T-helper 1 cell treated with Interleukin-12 subunit alpha and Interleukin-12 subunit beta and Interleukin-4 antibody, amounts not matched to agents 30 μg/mL and 1 μg/mL, for 36 hours (primary cell): ENCODE measurements around the gene CACNB4.
"Not testable (repeated sequence)": the region's sequence is repeated elsewhere in the genome, so short reads cannot be mapped to it uniquely, and the experiment has no call there.

ENCODE experiments used
- H3K27ac Mint-ChIP-seq: one replicate; pipeline ENCODE4 v1.8.0; 2021; ENCODE audit warnings: mild to moderate bottlenecking, mixed read lengths
- H3K27me3 Mint-ChIP-seq: one replicate; pipeline ENCODE4 v1.8.0; 2021; ENCODE audit warnings: low read depth, mixed read lengths
- H3K36me3 Mint-ChIP-seq: one replicate; pipeline ENCODE4 v1.8.0; 2021; ENCODE audit warnings: low read depth, mixed read lengths
- H3K4me1 Mint-ChIP-seq: one replicate; pipeline ENCODE4 v1.8.0; 2021; ENCODE audit warnings: low read depth, mixed read lengths
- H3K4me3 Mint-ChIP-seq: one replicate; pipeline ENCODE4 v1.8.0; 2021; ENCODE audit warnings: mild to moderate bottlenecking, moderate library complexity, mixed read lengths
- H3K9me3 Mint-ChIP-seq: one replicate; pipeline ENCODE4 v1.8.0; 2021; ENCODE audit warnings: mixed read lengths

CACNB4 gene

GRCh38 chr2:151952691-151953456 lies 146.0 kb downstream of the CACNB4 start:
- Mint-ChIP-seq H3K27ac (no peak overlapping the region), H3K4me1 (no peaks in the 10 kb centered on the region), H3K4me3 (no peak overlapping the region), H3K27me3 (peaks cover 10% of the 10 kb centered on the region), H3K36me3 (no peaks in the 10 kb centered on the region), H3K9me3 (no peaks in the 10 kb centered on the region)

- Mint-ChIP-seq H3K4me1 (no peaks in the 10 kb centered on the region), H3K36me3 (no peaks in the 10 kb centered on the region), H3K27ac (no peak overlapping the region), H3K27me3 (no peaks in the 10 kb centered on the region), H3K4me3 (no peak overlapping the region), H3K9me3 (peaks cover 5% of the 10 kb centered on the region)
Measured at GRCh38 chr2:151947813-151948165, 151.1 kb downstream of the CACNB4 start.

- no peaks in the 10 kb centered on the region for H3K36me3 Mint-ChIP-seq
- no peak overlapping the region for H3K4me3 Mint-ChIP-seq
- peaks cover 9% of the 10 kb centered on the region for H3K9me3 Mint-ChIP-seq
- no peaks in the 10 kb centered on the region for H3K27me3 Mint-ChIP-seq
- H3K4me1 Mint-ChIP-seq, result no peaks in the 10 kb centered on the region
- no peak overlapping the region for H3K27ac Mint-ChIP-seq
Measured at GRCh38 chr2:151946899-151947812, 151.7 kb downstream of the CACNB4 start.

GRCh38 chr2:151946250-151946884 lies 152.5 kb downstream of the CACNB4 start:
- no peak overlapping the region for H3K27ac Mint-ChIP-seq
- H3K9me3 Mint-ChIP-seq, result peaks cover 12% of the 10 kb centered on the region
- no peaks in the 10 kb centered on the region for H3K4me1 Mint-ChIP-seq
- no peaks in the 10 kb centered on the region for H3K36me3 Mint-ChIP-seq
- no peak overlapping the region for H3K4me3 Mint-ChIP-seq
- no peaks in the 10 kb centered on the region for H3K27me3 Mint-ChIP-seq

GRCh38 chr2:151945602-151946001 lies 153.2 kb downstream of the CACNB4 start:
- Mint-ChIP-seq H3K36me3 (no peaks in the 10 kb centered on the region), H3K4me3 (no peak overlapping the region), H3K4me1 (no peaks in the 10 kb centered on the region), H3K9me3 (peaks cover 12% of the 10 kb centered on the region), H3K27me3 (peaks cover under 1% of the 10 kb centered on the region), H3K27ac (no peak overlapping the region)

- H3K27me3 Mint-ChIP-seq, result peaks cover 4% of the 10 kb centered on the region
- H3K4me1 Mint-ChIP-seq, result no peaks in the 10 kb centered on the region
- H3K9me3 Mint-ChIP-seq, result peaks cover 12% of the 10 kb centered on the region
- H3K27ac Mint-ChIP-seq, result no peak overlapping the region
- no peaks in the 10 kb centered on the region for H3K36me3 Mint-ChIP-seq
- H3K4me3 Mint-ChIP-seq, result no peak overlapping the region
Measured at GRCh38 chr2:151945186-151945585, 153.7 kb downstream of the CACNB4 start.

GRCh38 chr2:151943461-151943860 lies 155.4 kb downstream of the CACNB4 start:
- Mint-ChIP-seq H3K9me3 (peaks cover 12% of the 10 kb centered on the region), H3K27ac (no peak overlapping the region), H3K27me3 (peaks cover 6% of the 10 kb centered on the region), H3K4me1 (no peaks in the 10 kb centered on the region), H3K4me3 (no peak overlapping the region), H3K36me3 (no peaks in the 10 kb centered on the region)

- H3K9me3 Mint-ChIP-seq, result peaks cover 12% of the 10 kb centered on the region
- H3K27ac Mint-ChIP-seq, H3K4me1 Mint-ChIP-seq, H3K4me3 Mint-ChIP-seq, H3K36me3 Mint-ChIP-seq, H3K27me3 Mint-ChIP-seq: not testable (repeated sequence)
Measured at GRCh38 chr2:151942540-151943205, 156.2 kb downstream of the CACNB4 start.

- Mint-ChIP-seq H3K9me3 (peaks cover 10% of the 10 kb centered on the region), H3K27ac (no peak overlapping the region), H3K4me3 (no peak overlapping the region), H3K27me3 (peaks cover 6% of the 10 kb centered on the region), H3K36me3 (no peaks in the 10 kb centered on the region), H3K4me1 (no peaks in the 10 kb centered on the region)
Measured at GRCh38 chr2:151937966-151938365, 160.9 kb downstream of the CACNB4 start.

- Mint-ChIP-seq H3K27ac (no peak overlapping the region), H3K27me3 (peaks cover 12% of the 10 kb centered on the region), H3K4me1 (no peaks in the 10 kb centered on the region), H3K9me3 (no peaks in the 10 kb centered on the region), H3K36me3 (no peaks in the 10 kb centered on the region), H3K4me3 (no peak overlapping the region)
Measured at GRCh38 chr2:151936626-151937025, 162.2 kb downstream of the CACNB4 start.

GRCh38 chr2:151933266-151933804 lies 165.5 kb downstream of the CACNB4 start:
- Mint-ChIP-seq H3K9me3 (no peaks in the 10 kb centered on the region), H3K36me3 (no peaks in the 10 kb centered on the region), H3K4me3 (no peak overlapping the region), H3K27ac (no peak overlapping the region), H3K27me3 (peaks cover 19% of the 10 kb centered on the region), H3K4me1 (no peaks in the 10 kb centered on the region)

GRCh38 chr2:151931756-151932155 lies 167.1 kb downstream of the CACNB4 start:
- peaks cover 26% of the 10 kb centered on the region for H3K27me3 Mint-ChIP-seq
- H3K36me3 Mint-ChIP-seq, result no peaks in the 10 kb centered on the region
- no peaks in the 10 kb centered on the region for H3K4me1 Mint-ChIP-seq
- H3K9me3 Mint-ChIP-seq, result no peaks in the 10 kb centered on the region
- H3K27ac Mint-ChIP-seq, result no peak overlapping the region
- H3K4me3 Mint-ChIP-seq, result no peak overlapping the region

- peaks cover 27% of the 10 kb centered on the region for H3K27me3 Mint-ChIP-seq
- no peak overlapping the region for H3K27ac Mint-ChIP-seq
- no peaks in the 10 kb centered on the region for H3K36me3 Mint-ChIP-seq
- H3K9me3 Mint-ChIP-seq, result no peaks in the 10 kb centered on the region
- no peak overlapping the region for H3K4me3 Mint-ChIP-seq
- H3K4me1 Mint-ChIP-seq, result no peaks in the 10 kb centered on the region
Measured at GRCh38 chr2:151931030-151931611, 167.7 kb downstream of the CACNB4 start.

- Mint-ChIP-seq H3K36me3 (no peaks in the 10 kb centered on the region), H3K27ac (no peak overlapping the region), H3K4me3 (no peak overlapping the region), H3K4me1 (no peaks in the 10 kb centered on the region), H3K9me3 (no peaks in the 10 kb centered on the region), H3K27me3 (peaks cover 31% of the 10 kb centered on the region)
Measured at GRCh38 chr2:151930042-151930441, 168.8 kb downstream of the CACNB4 start.
